Measurements from ENCODE around the gene DNM1L. TPM values are rescaled to one million over a fixed set of nuclear protein-coding genes. Genes with fewer than 3 reads are reported as not detected.

The DNM1L gene
- total RNA-seq, 1 donor from 2014 or later: 167 TPM

- no peak overlapping the region for H3K4me3 Mint-ChIP-seq (ENCODE audit: unreplicated experiment)
- no peak for DNase-seq
- TF ChIP-seq CTCF (IDR thresholded peaks at IDR 0.05; ENCODE audit: partially characterized antibody, unreplicated experiment): no peak
- H3K36me3 Mint-ChIP-seq (ENCODE audit: unreplicated experiment): no peaks in the 10 kb centered on the region
- H3K27me3 Mint-ChIP-seq (ENCODE audit: unreplicated experiment): no peaks in the 10 kb centered on the region
- no peaks in the 10 kb centered on the region for H3K9me3 Mint-ChIP-seq (ENCODE audit: unreplicated experiment)
- no peak overlapping the region for H3K27ac Mint-ChIP-seq (ENCODE audit: unreplicated experiment)
- no peaks in the 10 kb centered on the region for H3K4me1 Mint-ChIP-seq (ENCODE audit: low read depth, unreplicated experiment)
Measured at GRCh38 chr12:32789916-32790315, 110.8 kb downstream of the DNM1L start.

GRCh38 chr12:32794281-32794680 lies 115.2 kb downstream of the DNM1L start:
- TF ChIP-seq CTCF (IDR thresholded peaks at IDR 0.05; ENCODE audit: partially characterized antibody, unreplicated experiment): no peak
- DNase-seq: no peak
- Mint-ChIP-seq H3K27ac (ENCODE audit: unreplicated experiment) (no peak overlapping the region), H3K4me3 (ENCODE audit: unreplicated experiment) (no peak overlapping the region), H3K27me3 (ENCODE audit: unreplicated experiment) (no peaks in the 10 kb centered on the region), H3K9me3 (ENCODE audit: unreplicated experiment) (no peaks in the 10 kb centered on the region), H3K36me3 (ENCODE audit: unreplicated experiment) (no peaks in the 10 kb centered on the region), H3K4me1 (ENCODE audit: low read depth, unreplicated experiment) (no peaks in the 10 kb centered on the region)

Other genes starting within 250 kb of the DNM1L start
- gene YARS2, start 76.6 kb downstream of the DNM1L start, total RNA-seq (ENCODE audit: unreplicated experiment): 10.0 TPM
- 2.5 TPM for gene PKP2, start 217.5 kb downstream of the DNM1L start, total RNA-seq (ENCODE audit: unreplicated experiment)